Activated T-helper 1 cell treated with anti-CD3 and anti-CD28 coated beads, Interleukin-12 subunit alpha, Interleukin-12 subunit beta, Interleukin-2, Interleukin-4 antibody, amounts not matched to agents 30 ng/mL and 10 ng/mL and 1 ng/mL, durations not matched to agents 14 hours and 24 hours and 36 hours (primary cell): ENCODE measurements around the gene PLAGL1. TPM values are rescaled to one million over a fixed set of nuclear protein-coding genes. Genes with fewer than 3 reads are reported as not detected.
"Not testable (repeated sequence)": the region's sequence is repeated elsewhere in the genome, so short reads cannot be mapped to it uniquely, and the experiment has no call there.

Experiments
- DNase-seq: peaks from one replicate; pipeline ENCODE4 v3.0.0; 2021; ENCODE audit warnings: low spot score
- H3K27ac Mint-ChIP-seq: one replicate; pipeline ENCODE4 v1.8.0; 2021; ENCODE audit warnings: mild to moderate bottlenecking, mixed read lengths
- H3K27me3 Mint-ChIP-seq: one replicate; pipeline ENCODE4 v1.8.0; 2022; ENCODE audit warnings: mild to moderate bottlenecking, moderate library complexity, mixed read lengths; ENCODE audit not compliant: insufficient read depth
- H3K36me3 Mint-ChIP-seq: one replicate; pipeline ENCODE4 v1.8.0; 2021; ENCODE audit warnings: low read depth, mixed read lengths
- H3K4me1 Mint-ChIP-seq: one replicate; pipeline ENCODE4 v1.8.0; 2021; ENCODE audit warnings: low read depth, mixed read lengths
- H3K4me3 Mint-ChIP-seq: one replicate; pipeline ENCODE4 v1.8.0; 2021; ENCODE audit warnings: mild to moderate bottlenecking, moderate library complexity, mixed read lengths
- H3K9me3 Mint-ChIP-seq: one replicate; pipeline ENCODE4 v1.8.0; 2021; ENCODE audit warnings: mixed read lengths
- intact Hi-C: fragments of 100-400 bp; cut with micrococcal nuclease; formaldehyde crosslinking; loops from one replicate; pipeline ENCODE4 v1.15.1; 2024
- total RNA-seq: library from RNA; stranded (reverse); gene quantifications from 2 replicates; pipeline ENCODE4 v1.2.3, GENCODE V29; 2022

Gene PLAGL1
- total RNA-seq, 1 donor from 2014 or later = 13.6 TPM

GRCh38 chr6:144029452-144029851, 21.4 kb upstream of the PLAGL1 start:
- no peaks in the 10 kb centered on the region for H3K36me3 Mint-ChIP-seq
- H3K27ac Mint-ChIP-seq = no peak overlapping the region
- H3K27me3 Mint-ChIP-seq = peaks cover 9% of the 10 kb centered on the region
- DNase-seq = no peak
- peaks cover 9% of the 10 kb centered on the region for H3K9me3 Mint-ChIP-seq
- no peaks in the 10 kb centered on the region for H3K4me1 Mint-ChIP-seq
- no peak overlapping the region for H3K4me3 Mint-ChIP-seq
- intact Hi-C loops = no loop called here

GRCh38 chr6:144027932-144028587, 20.0 kb upstream of the PLAGL1 start:
- intact Hi-C loops = no loop called here
- Mint-ChIP-seq H3K9me3 (peaks cover 4% of the 10 kb centered on the region), H3K27ac (no peak overlapping the region), H3K36me3 (no peaks in the 10 kb centered on the region), H3K4me3 (no peak overlapping the region), H3K4me1 (no peaks in the 10 kb centered on the region), H3K27me3 (peaks cover 9% of the 10 kb centered on the region)
- DNase-seq = no peak

- DNase-seq = no peak
- H3K4me1 Mint-ChIP-seq = no peaks in the 10 kb centered on the region
- H3K4me3 Mint-ChIP-seq = no peak overlapping the region
- no peaks in the 10 kb centered on the region for H3K36me3 Mint-ChIP-seq
- H3K27me3 Mint-ChIP-seq = peaks cover 4% of the 10 kb centered on the region
- intact Hi-C loops = no loop called here
- no peak overlapping the region for H3K27ac Mint-ChIP-seq
- no peaks in the 10 kb centered on the region for H3K9me3 Mint-ChIP-seq
These were observed 15.2 kb upstream of the PLAGL1 start for GRCh38 chr6:144023216-144023615.

- H3K4me1 Mint-ChIP-seq = no peaks in the 10 kb centered on the region
- no peaks in the 10 kb centered on the region for H3K9me3 Mint-ChIP-seq
- H3K27ac Mint-ChIP-seq = no peak overlapping the region
- no peaks in the 10 kb centered on the region for H3K36me3 Mint-ChIP-seq
- H3K27me3 Mint-ChIP-seq = peaks cover 1% of the 10 kb centered on the region
- DNase-seq = no peak
- intact Hi-C loops = no loop called here
- H3K4me3 Mint-ChIP-seq = no peak overlapping the region
These were observed 11.9 kb upstream of the PLAGL1 start for GRCh38 chr6:144019929-144020328.

GRCh38 chr6:144017166-144018094, 9.4 kb upstream of the PLAGL1 start:
- Mint-ChIP-seq H3K36me3 (no peaks in the 10 kb centered on the region), H3K27ac (peak overlapping the region; percentile 1), H3K4me3 (no peak overlapping the region), H3K27me3 (peaks cover 6% of the 10 kb centered on the region), H3K9me3 (no peaks in the 10 kb centered on the region), H3K4me1 (no peaks in the 10 kb centered on the region)
- DNase-seq = no peak
- intact Hi-C loops = no loop called here

GRCh38 chr6:144013486-144013909, 5.4 kb upstream of the PLAGL1 start:
- Mint-ChIP-seq H3K36me3 (peaks cover 2% of the 10 kb centered on the region), H3K4me3 (no peak overlapping the region), H3K4me1 (no peaks in the 10 kb centered on the region), H3K27ac (no peak overlapping the region), H3K27me3 (peaks cover 25% of the 10 kb centered on the region), H3K9me3 (no peaks in the 10 kb centered on the region)
- intact Hi-C loops = loop anchor here (1.0 to 5.0 kb wide), 8 partner anchors 51 to 1541 kb away; partner anchors contain the start of genes ADAT2, LTV1 and PEX3
- DNase-seq = peak; percentile 24

- no peak for DNase-seq
- H3K4me1 Mint-ChIP-seq = no peaks in the 10 kb centered on the region
- intact Hi-C loops = loop anchor here (2.0 to 5.0 kb wide), 5 partner anchors 52 to 1540 kb away; partner anchors contain the start of genes ADAT2, LTV1 and PEX3
- H3K36me3 Mint-ChIP-seq = peaks cover 2% of the 10 kb centered on the region
- no peak overlapping the region for H3K27ac Mint-ChIP-seq
- peaks cover 25% of the 10 kb centered on the region for H3K27me3 Mint-ChIP-seq
- H3K4me3 Mint-ChIP-seq = no peak overlapping the region
- no peaks in the 10 kb centered on the region for H3K9me3 Mint-ChIP-seq
These were observed 4.5 kb upstream of the PLAGL1 start for GRCh38 chr6:144012534-144012933.

GRCh38 chr6:144009628-144010027, 1.6 kb upstream of the PLAGL1 start:
- H3K4me3 Mint-ChIP-seq, H3K27ac Mint-ChIP-seq, H3K9me3 Mint-ChIP-seq, DNase-seq, H3K4me1 Mint-ChIP-seq, H3K36me3 Mint-ChIP-seq: not testable (repeated sequence)
- H3K27me3 Mint-ChIP-seq = peaks cover 28% of the 10 kb centered on the region
- intact Hi-C loops = loop anchor here (5.0 to 10.0 kb wide), 3 partner anchors 135 to 1537 kb away; partner anchors contain the start of genes ADAT2 and PEX3

- no peak for DNase-seq
- intact Hi-C loops = loop anchor here (10.0 kb wide), 1 partner anchor 134 kb away; no protein-coding TSS in a partner anchor
- H3K27ac Mint-ChIP-seq = peak overlapping the region; percentile 13
- no peaks in the 10 kb centered on the region for H3K9me3 Mint-ChIP-seq
- peaks cover 2% of the 10 kb centered on the region for H3K36me3 Mint-ChIP-seq
- H3K4me1 Mint-ChIP-seq = peaks cover 8% of the 10 kb centered on the region
- peak overlapping the region; percentile 74 for H3K4me3 Mint-ChIP-seq
- H3K27me3 Mint-ChIP-seq = peaks cover 29% of the 10 kb centered on the region
These were observed 787 bp upstream of the PLAGL1 start for GRCh38 chr6:144008846-144009245.

GRCh38 chr6:144007478-144008119, 460 bp downstream of the PLAGL1 start:
- Mint-ChIP-seq H3K9me3 (no peaks in the 10 kb centered on the region), H3K27ac (no peak overlapping the region)
- DNase-seq = no peak

GRCh38 chr6:144006736-144007477, 1.2 kb downstream of the PLAGL1 start:
- peaks cover 2% of the 10 kb centered on the region for H3K36me3 Mint-ChIP-seq
- H3K9me3 Mint-ChIP-seq = no peaks in the 10 kb centered on the region
- H3K27me3 Mint-ChIP-seq = peaks cover 24% of the 10 kb centered on the region
- H3K27ac Mint-ChIP-seq = no peak overlapping the region
- intact Hi-C loops = loop anchor here (10.0 kb wide), 1 partner anchor 132 kb away; no protein-coding TSS in a partner anchor
- peak overlapping the region; percentile 78 for H3K4me3 Mint-ChIP-seq
- peaks cover 8% of the 10 kb centered on the region for H3K4me1 Mint-ChIP-seq
- no peak for DNase-seq

More at GRCh38 chr6:144007478-144008119, 460 bp downstream of the PLAGL1 start:
- H3K4me3 Mint-ChIP-seq = peak overlapping the region; percentile 78
- H3K27me3 Mint-ChIP-seq = peaks cover 27% of the 10 kb centered on the region
- H3K36me3 Mint-ChIP-seq = peaks cover 2% of the 10 kb centered on the region
- intact Hi-C loops = loop anchor here (10.0 kb wide), 1 partner anchor 133 kb away; no protein-coding TSS in a partner anchor
- H3K4me1 Mint-ChIP-seq = peaks cover 8% of the 10 kb centered on the region

- intact Hi-C loops = no loop called here
- no peak overlapping the region for H3K27ac Mint-ChIP-seq
- H3K27me3 Mint-ChIP-seq = peaks cover 16% of the 10 kb centered on the region
- no peak for DNase-seq
- no peaks in the 10 kb centered on the region for H3K4me1 Mint-ChIP-seq
- H3K4me3 Mint-ChIP-seq = no peak overlapping the region
- no peaks in the 10 kb centered on the region for H3K9me3 Mint-ChIP-seq
- H3K36me3 Mint-ChIP-seq = no peaks in the 10 kb centered on the region
These were observed 8.7 kb downstream of the PLAGL1 start for GRCh38 chr6:143999406-143999805.
